HPDE6-E6E7 (cell line): ENCODE results near the gene PTBP3.
"Not testable (repeated sequence)": the region's sequence is repeated elsewhere in the genome, so short reads cannot be mapped to it uniquely, and the experiment has no call there.

Source experiments
- DNase-seq: peaks from one replicate; pipeline ENCODE4 v3.0.0; 2011; ENCODE audit warnings: missing footprints; ENCODE audit errors: extremely low spot score

PTBP3 gene

GRCh38 chr9:112203536-112203935, 129.9 kb downstream of the PTBP3 start:
- DNase-seq: no peak

- no peak for DNase-seq
These were observed 132.7 kb downstream of the PTBP3 start for GRCh38 chr9:112200711-112201110.

GRCh38 chr9:112198646-112199045, 134.8 kb downstream of the PTBP3 start:
- no peak for DNase-seq

GRCh38 chr9:112194969-112195431, 138.4 kb downstream of the PTBP3 start:
- DNase-seq: no peak

- DNase-seq: no peak
These were observed 139.7 kb downstream of the PTBP3 start for GRCh38 chr9:112193572-112194288.

GRCh38 chr9:112190320-112190719, 143.1 kb downstream of the PTBP3 start:
- DNase-seq: not testable (repeated sequence)

GRCh38 chr9:112188884-112189283, 144.5 kb downstream of the PTBP3 start:
- no peak for DNase-seq

GRCh38 chr9:112187404-112187803, 146.0 kb downstream of the PTBP3 start:
- no peak for DNase-seq

- peak; percentile 58 for DNase-seq
These were observed 146.7 kb downstream of the PTBP3 start for GRCh38 chr9:112186695-112187094.

- DNase-seq: no peak
These were observed 148.5 kb downstream of the PTBP3 start for GRCh38 chr9:112184946-112185345.

- DNase-seq: no peak
These were observed 149.2 kb downstream of the PTBP3 start for GRCh38 chr9:112184221-112184620.

- DNase-seq: no peak
These were observed 153.0 kb downstream of the PTBP3 start for GRCh38 chr9:112180387-112180881.

GRCh38 chr9:112179816-112180215, 153.6 kb downstream of the PTBP3 start:
- no peak for DNase-seq

- no peak for DNase-seq
These were observed 156.9 kb downstream of the PTBP3 start for GRCh38 chr9:112176524-112176923.

- DNase-seq: no peak
These were observed 157.6 kb downstream of the PTBP3 start for GRCh38 chr9:112175796-112176315.

GRCh38 chr9:112174965-112175795, 158.2 kb downstream of the PTBP3 start, which contains the start of gene SUSD1:
Gene SUSD1 (minus strand): TSS chr9:112175297. CDS start chr9:112175235, 62 bp downstream.
- no peak for DNase-seq

GRCh38 chr9:112174222-112174964, 159.0 kb downstream of the PTBP3 start:
- peak; percentile 55 for DNase-seq

- DNase-seq: no peak
These were observed 159.8 kb downstream of the PTBP3 start for GRCh38 chr9:112173489-112174221.

- no peak for DNase-seq
These were observed 162.5 kb downstream of the PTBP3 start for GRCh38 chr9:112170968-112171367.

GRCh38 chr9:112170235-112170634, 163.2 kb downstream of the PTBP3 start:
- DNase-seq: peak; percentile 86

GRCh38 chr9:112169368-112169767, 164.1 kb downstream of the PTBP3 start:
- DNase-seq: peak; percentile 73
